CD4-positive, CD25-positive, alpha-beta regulatory T cell (primary cell): ENCODE measurements around the gene MED12L. TPM values are rescaled to one million over a fixed set of nuclear protein-coding genes. Genes with fewer than 3 reads are reported as not detected.

Experiments
- ATAC-seq, 2 donors: fragments of 150-1000 bp; cut with Tn5 transposase; one replicate each; pipeline ENCODE4 v1.10.0; 2021; ENCODE audit warnings: low read depth in 2 of 2, moderate number of reproducible peaks in 2 of 2, moderate library complexity in 1 of 2
- DNase-seq, 3 donors: peaks; one replicate each; pipeline versions ENCODE4 v3.0.0 to v3.0.0-alpha.2; 2012 to 2022; ENCODE audit warnings: mixed read lengths in 1 of 3
- H3K27ac ChIP-seq: one replicate; pipeline ENCODE4 v1.7.0; 2013; ENCODE audit warnings: mild to moderate bottlenecking, low read length; ENCODE audit not compliant: insufficient read depth, poor library complexity, severe bottlenecking
- H3K27me3 ChIP-seq: one replicate; pipeline ENCODE4 v1.7.0; 2013; ENCODE audit warnings: low read length; ENCODE audit not compliant: control insufficient read depth, insufficient read depth
- H3K36me3 ChIP-seq: one replicate; pipeline ENCODE4 v1.7.0; 2013; ENCODE audit warnings: mild to moderate bottlenecking, low read length, moderate library complexity; ENCODE audit not compliant: control insufficient read depth, insufficient read depth
- H3K4me1 ChIP-seq: 2 replicates; pipeline ENCODE4 v1.7.0; 2013; ENCODE audit warnings: mild to moderate bottlenecking, low read length; ENCODE audit not compliant: insufficient read depth, control insufficient read depth, poor library complexity, severe bottlenecking
- H3K4me3 ChIP-seq: one replicate; pipeline ENCODE4 v1.7.0; 2013; ENCODE audit warnings: low read depth, mild to moderate bottlenecking, low read length, moderate library complexity
- H3K9me3 ChIP-seq, 2 experiments: 1 replicate in 1 of 2; 2 replicates in 1 of 2; pipeline ENCODE4 v1.7.0; 2013; ENCODE audit warnings: low read length in 2 of 2, mild to moderate bottlenecking in 1 of 2, moderate library complexity in 1 of 2; ENCODE audit not compliant: control insufficient read depth in 2 of 2
- H3K27ac Mint-ChIP-seq, 3 donors: one replicate each; pipeline ENCODE4 v1.8.0; 2020 to 2022; ENCODE audit warnings: mild to moderate bottlenecking in 3 of 3, mixed read lengths in 3 of 3, moderate library complexity in 2 of 3
- H3K27me3 Mint-ChIP-seq: one replicate; pipeline ENCODE4 v1.8.0; 2022; ENCODE audit warnings: mild to moderate bottlenecking, mixed read lengths
- H3K36me3 Mint-ChIP-seq: one replicate; pipeline ENCODE4 v1.8.0; 2020; ENCODE audit warnings: mixed read lengths
- H3K4me1 Mint-ChIP-seq, 4 donors: one replicate each; pipeline ENCODE4 v1.8.0; 2020 to 2022; ENCODE audit warnings: mixed read lengths in 4 of 4, mild to moderate bottlenecking in 1 of 4
- H3K4me3 Mint-ChIP-seq, 4 donors: one replicate each; pipeline ENCODE4 v1.8.0; 2020 to 2022; ENCODE audit warnings: mild to moderate bottlenecking in 4 of 4, mixed read lengths in 4 of 4, moderate library complexity in 3 of 4
- H3K9me3 Mint-ChIP-seq, 7 donors: one replicate each; pipeline ENCODE4 v1.8.0; 2020 to 2022; ENCODE audit warnings: mixed read lengths in 7 of 7, mild to moderate bottlenecking in 3 of 7, moderate library complexity in 2 of 7
- polyA plus RNA-seq, 4 donors: library from polyadenylated mRNA; unstranded; fragments of 300-500 nt; fragmentation: Illumina TruSeq; gene quantifications; one replicate each; pipeline ENCODE4 v1.2.3, GENCODE V29; 2021
- total RNA-seq: library from RNA; stranded (reverse); gene quantifications from one replicate; pipeline ENCODE4 v1.2.3, GENCODE V29; 2022

The MED12L gene
- total and polyA plus RNA-seq, 5 donors from 2014 or later, result 2.7 TPM; not detected in 4

- Mint-ChIP-seq H3K36me3 (no peaks in the 10 kb centered on the region), H3K4me1 (peaks cover 0 to 10% (median 5%) of the 10 kb centered on the region in 4 donors), H3K9me3 (no peaks in the 10 kb centered on the region), H3K27me3 (no peaks in the 10 kb centered on the region), H3K4me3 (no peak overlapping the region), H3K27ac (no peak overlapping the region)
- DNase-seq (no peak), ATAC-seq (no peak)
- H3K36me3 ChIP-seq, result no peaks in the 10 kb centered on the region
- no peaks in the 10 kb centered on the region for H3K9me3 ChIP-seq
- no peaks in the 10 kb centered on the region for H3K4me1 ChIP-seq
- no peak overlapping the region for H3K27ac ChIP-seq
- H3K27me3 ChIP-seq, result no peaks in the 10 kb centered on the region
- no peak overlapping the region for H3K4me3 ChIP-seq
Observed at GRCh38 chr3:151191095-151191494, 105.6 kb downstream of the MED12L start.

- H3K27ac ChIP-seq, result no peak overlapping the region
- peaks cover 0 to 10% (median 7%) of the 10 kb centered on the region in 4 donors for H3K4me1 Mint-ChIP-seq
- DNase-seq (no peak), ATAC-seq (no peak)
- no peaks in the 10 kb centered on the region for H3K36me3 Mint-ChIP-seq
- no peaks in the 10 kb centered on the region for H3K4me1 ChIP-seq
- H3K27me3 Mint-ChIP-seq, result no peaks in the 10 kb centered on the region
- H3K27ac Mint-ChIP-seq, result no peak overlapping the region
- H3K4me3 ChIP-seq, result no peak overlapping the region
- H3K9me3 ChIP-seq, result no peaks in the 10 kb centered on the region
- H3K9me3 Mint-ChIP-seq, result no peaks in the 10 kb centered on the region
- no peak overlapping the region for H3K4me3 Mint-ChIP-seq
- no peaks in the 10 kb centered on the region for H3K27me3 ChIP-seq
- no peaks in the 10 kb centered on the region for H3K36me3 ChIP-seq
Observed at GRCh38 chr3:151192545-151192944, 107.1 kb downstream of the MED12L start.

GRCh38 chr3:151195826-151196225 is 110.4 kb downstream of the MED12L start:
- H3K4me1 ChIP-seq, result peaks cover 15% of the 10 kb centered on the region
- no peaks in the 10 kb centered on the region for H3K9me3 ChIP-seq
- H3K27me3 ChIP-seq, result no peaks in the 10 kb centered on the region
- Mint-ChIP-seq H3K4me3 (no peak overlapping the region), H3K36me3 (no peaks in the 10 kb centered on the region), H3K9me3 (no peaks in the 10 kb centered on the region), H3K27ac (no peak overlapping the region), H3K27me3 (no peaks in the 10 kb centered on the region), H3K4me1 (peaks cover 0 to 21% (median 16%) of the 10 kb centered on the region in 4 donors)
- H3K27ac ChIP-seq, result no peak overlapping the region
- DNase-seq (no peak), ATAC-seq (no peak)
- no peak overlapping the region for H3K4me3 ChIP-seq
- peaks cover 4% of the 10 kb centered on the region for H3K36me3 ChIP-seq

GRCh38 chr3:151196434-151196833 is 111.0 kb downstream of the MED12L start:
- peaks cover 0 to 25% (median 20%) of the 10 kb centered on the region in 4 donors for H3K4me1 Mint-ChIP-seq
- H3K9me3 Mint-ChIP-seq, result peaks cover 0 to 1% (median 0%) of the 10 kb centered on the region in 7 donors
- Histone ChIP-seq H3K27me3 (no peaks in the 10 kb centered on the region), H3K36me3 (peaks cover 4% of the 10 kb centered on the region), H3K9me3 (no peaks in the 10 kb centered on the region), H3K4me1 (peaks cover 20% of the 10 kb centered on the region), H3K27ac (no peak overlapping the region), H3K4me3 (no peak overlapping the region)
- H3K27ac Mint-ChIP-seq, result no peak overlapping the region
- H3K27me3 Mint-ChIP-seq, result no peaks in the 10 kb centered on the region
- H3K4me3 Mint-ChIP-seq, result no peak overlapping the region
- ATAC-seq (no peak), DNase-seq (no peak)
- no peaks in the 10 kb centered on the region for H3K36me3 Mint-ChIP-seq

GRCh38 chr3:151197228-151197627 is 111.8 kb downstream of the MED12L start:
- H3K36me3 Mint-ChIP-seq, result no peaks in the 10 kb centered on the region
- H3K36me3 ChIP-seq, result peaks cover 4% of the 10 kb centered on the region
- H3K27ac Mint-ChIP-seq, result no peak overlapping the region
- H3K4me3 Mint-ChIP-seq, result no peak overlapping the region
- H3K9me3 Mint-ChIP-seq, result peaks cover 0 to 1% (median 0%) of the 10 kb centered on the region in 7 donors
- no peak overlapping the region for H3K27ac ChIP-seq
- DNase-seq (no peak), ATAC-seq (no peak)
- H3K9me3 ChIP-seq, result no peaks in the 10 kb centered on the region
- peaks cover 0 to 32% (median 25%) of the 10 kb centered on the region in 4 donors for H3K4me1 Mint-ChIP-seq
- no peak overlapping the region for H3K4me3 ChIP-seq
- H3K27me3 ChIP-seq, result no peaks in the 10 kb centered on the region
- H3K27me3 Mint-ChIP-seq, result no peaks in the 10 kb centered on the region
- H3K4me1 ChIP-seq, result peaks cover 22% of the 10 kb centered on the region

- Mint-ChIP-seq H3K36me3 (no peaks in the 10 kb centered on the region), H3K4me1 (peaks cover 0 to 40% (median 29%) of the 10 kb centered on the region in 4 donors), H3K4me3 (no peak overlapping the region)
Observed at GRCh38 chr3:151197981-151198767, 112.7 kb downstream of the MED12L start.

GRCh38 chr3:151198849-151199248 is 113.4 kb downstream of the MED12L start:
- Mint-ChIP-seq H3K27me3 (peaks cover 4% of the 10 kb centered on the region), H3K9me3 (peaks cover 0 to 1% (median 0%) of the 10 kb centered on the region in 7 donors), H3K4me1 (peaks cover 0 to 44% (median 30%) of the 10 kb centered on the region in 4 donors), H3K27ac (peak overlapping the region in 1 of 3 donors; percentile 91), H3K36me3 (no peaks in the 10 kb centered on the region), H3K4me3 (peak overlapping the region in 2 of 4 donors; percentile 4 to 67)
- Histone ChIP-seq H3K27me3 (no peaks in the 10 kb centered on the region), H3K4me3 (no peak overlapping the region), H3K36me3 (peaks cover 4% of the 10 kb centered on the region), H3K9me3 (no peaks in the 10 kb centered on the region), H3K27ac (no peak overlapping the region), H3K4me1 (peaks cover 38% of the 10 kb centered on the region)
- no peak for DNase-seq
- ATAC-seq, result no peak

More at GRCh38 chr3:151197981-151198767, 112.7 kb downstream of the MED12L start:
- DNase-seq (no peak), ATAC-seq (no peak)
- no peak overlapping the region for H3K4me3 ChIP-seq
- no peak overlapping the region for H3K27ac ChIP-seq
- H3K9me3 ChIP-seq, result no peaks in the 10 kb centered on the region
- H3K4me1 ChIP-seq, result peaks cover 31% of the 10 kb centered on the region
- H3K27ac Mint-ChIP-seq, result no peak overlapping the region
- peaks cover 0 to 1% (median 0%) of the 10 kb centered on the region in 7 donors for H3K9me3 Mint-ChIP-seq
- H3K27me3 ChIP-seq, result no peaks in the 10 kb centered on the region
- H3K36me3 ChIP-seq, result peaks cover 4% of the 10 kb centered on the region
- H3K27me3 Mint-ChIP-seq, result peaks cover 4% of the 10 kb centered on the region
